Esophagus mucosa (tissue), 1 donor: Measurements from ENCODE around the gene MMRN2. TPM values are rescaled to one million over a fixed set of nuclear protein-coding genes. Genes with fewer than 3 reads are reported as not detected.

Experiments used
- ATAC-seq: fragments of 200-7000 bp; cut with Tn5 transposase; one replicate; pipeline ENCODE4 v1.9.1; 2020
- total RNA-seq: library from RNA; stranded (reverse); gene quantifications from one replicate; pipeline ENCODE4 v1.2.4, GENCODE V29; 2023
- donor health status: DM: yes; HTN: yes; CAD: no.

The MMRN2 gene
- total RNA-seq, 1 donor from 2014 or later: 9.0 TPM

- ATAC-seq: no peak
Observed at GRCh38 chr10:86968994-86969355, 11.6 kb upstream of the MMRN2 start.

- peak; percentile 28 for ATAC-seq
Observed at GRCh38 chr10:86968271-86968993, 11.0 kb upstream of the MMRN2 start, which contains the start of gene ADIRF. Gene ADIRF, plus strand, starts transcription at chr10:86968482. Its CDS starts 63 bp downstream, at chr10:86968545.

- no peak for ATAC-seq
Observed at GRCh38 chr10:86967481-86967941, 10.1 kb upstream of the MMRN2 start.

GRCh38 chr10:86965986-86966654 lies 8.7 kb upstream of the MMRN2 start:
- no peak for ATAC-seq

GRCh38 chr10:86964847-86965190 lies 7.4 kb upstream of the MMRN2 start:
- no peak for ATAC-seq

- ATAC-seq: peak; percentile 51
Observed at GRCh38 chr10:86964061-86964846, 6.8 kb upstream of the MMRN2 start.

GRCh38 chr10:86963341-86963919 lies 6.0 kb upstream of the MMRN2 start:
- ATAC-seq: no peak

- no peak for ATAC-seq
Observed at GRCh38 chr10:86962981-86963310, 5.5 kb upstream of the MMRN2 start.

GRCh38 chr10:86962136-86962980 lies 4.9 kb upstream of the MMRN2 start:
- ATAC-seq: no peak

GRCh38 chr10:86961481-86962091 lies 4.2 kb upstream of the MMRN2 start:
- ATAC-seq: peak; percentile 18

- no peak for ATAC-seq
Observed at GRCh38 chr10:86960863-86961434, 3.5 kb upstream of the MMRN2 start.

GRCh38 chr10:86960003-86960862 lies 2.8 kb upstream of the MMRN2 start:
- ATAC-seq: peak; percentile 67

GRCh38 chr10:86959737-86960002 lies 2.3 kb upstream of the MMRN2 start:
- ATAC-seq: no peak

- peak; percentile 57 for ATAC-seq
Observed at GRCh38 chr10:86958901-86959736, 1.7 kb upstream of the MMRN2 start.

- peak; percentile 9 for ATAC-seq
Observed at GRCh38 chr10:86958116-86958900, 893 bp upstream of the MMRN2 start, which contains the start of gene SNCG. Gene SNCG, plus strand, starts transcription at chr10:86958599. Its CDS starts 99 bp downstream, at chr10:86958698.

- ATAC-seq: no peak
Observed at GRCh38 chr10:86956848-86957448, 467 bp downstream of the MMRN2 start.

- ATAC-seq: no peak
Observed at GRCh38 chr10:86956195-86956847, 1.1 kb downstream of the MMRN2 start.
